Glutamatergic neuron (in vitro differentiated cells): ENCODE measurements around the gene RTN4. TPM values are rescaled to one million over a fixed set of nuclear protein-coding genes. Genes with fewer than 3 reads are reported as not detected.

Source experiments
- DNase-seq: peaks from one replicate; pipeline ENCODE4 v3.0.0; 2022
- H3K27ac Mint-ChIP-seq: one replicate; pipeline ENCODE4 v1.8.0; 2020; ENCODE audit warnings: mild to moderate bottlenecking, mixed read lengths, inconsistent platforms; ENCODE audit not compliant: unreplicated experiment
- H3K27me3 Mint-ChIP-seq: one replicate; pipeline ENCODE4 v1.8.0; 2020; ENCODE audit warnings: mild to moderate bottlenecking, moderate library complexity, mixed read lengths, inconsistent platforms; ENCODE audit not compliant: unreplicated experiment
- H3K36me3 Mint-ChIP-seq: one replicate; pipeline ENCODE4 v1.8.0; 2020; ENCODE audit warnings: mild to moderate bottlenecking, mixed read lengths, inconsistent platforms; ENCODE audit not compliant: unreplicated experiment
- H3K4me1 Mint-ChIP-seq: one replicate; pipeline ENCODE4 v1.8.0; 2020; ENCODE audit warnings: mild to moderate bottlenecking, low read depth, mixed read lengths, inconsistent platforms; ENCODE audit not compliant: unreplicated experiment
- H3K4me3 Mint-ChIP-seq: one replicate; pipeline ENCODE4 v1.8.0; 2020; ENCODE audit warnings: mild to moderate bottlenecking, mixed read lengths, inconsistent platforms; ENCODE audit not compliant: unreplicated experiment
- H3K9me3 Mint-ChIP-seq: one replicate; pipeline ENCODE4 v1.8.0; 2020; ENCODE audit warnings: mild to moderate bottlenecking, moderate library complexity, mixed read lengths, inconsistent platforms; ENCODE audit not compliant: unreplicated experiment
- CTCF ChIP-seq: fragments of 200-600 bp; sonication (generic); IDR thresholded peaks from one replicate; pipeline ENCODE4 v1.5.0; 2021; ENCODE audit not compliant: partially characterized antibody, unreplicated experiment
- total RNA-seq: library from RNA; stranded (reverse); fragmentation: NEBNext Ultra II Directional; extraction: Animal tissue kit (Norgen Biotek cat#: 25700); gene quantifications from one replicate; pipeline ENCODE4 v1.2.1, GENCODE V29; 2021; ENCODE audit not compliant: unreplicated experiment

Gene RTN4
- total RNA-seq, 1 donor from 2014 or later: 772 TPM

GRCh38 chr2:54945391-54946219, 104.6 kb downstream of the RTN4 start:
- no peak for TF ChIP-seq CTCF

DNA sequence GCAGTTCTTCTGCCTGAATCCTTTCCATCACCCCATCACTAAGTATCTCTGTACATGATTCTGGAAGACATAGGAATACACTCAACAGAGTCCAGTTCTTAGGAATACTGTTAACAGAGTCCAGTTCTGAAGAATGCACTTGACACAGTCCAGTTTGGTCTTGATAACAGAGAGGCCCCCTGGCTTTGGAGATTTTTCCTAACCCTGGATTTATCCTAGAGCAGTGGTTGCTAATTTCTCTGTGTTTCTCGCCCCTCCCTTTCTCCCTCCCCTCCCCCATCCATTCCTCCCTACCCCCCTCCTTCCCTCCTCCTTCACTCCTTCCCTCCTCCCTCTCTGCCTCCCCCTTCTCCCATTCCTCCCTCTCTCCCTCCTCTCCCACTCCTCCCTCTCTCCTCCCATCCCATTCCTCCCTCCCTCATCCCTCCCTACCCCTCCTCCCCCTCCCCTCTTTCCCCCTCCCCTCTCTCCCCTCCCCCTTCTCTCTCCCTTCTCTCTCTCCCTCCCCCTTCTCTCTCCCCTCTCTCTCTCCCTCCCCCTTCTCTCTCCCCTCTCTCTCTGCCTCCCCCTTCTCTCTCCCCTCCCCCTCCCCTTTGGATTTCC, 105.4 kb downstream of the RTN4 start:
- Mint-ChIP-seq H3K27ac (no peak overlapping the region), H3K36me3 (no peaks in the 10 kb centered on the region), H3K4me1 (peaks cover 12% of the 10 kb centered on the region), H3K9me3 (peaks cover 4% of the 10 kb centered on the region), H3K4me3 (no peak overlapping the region), H3K27me3 (peaks cover 4% of the 10 kb centered on the region)
- DNase-seq: no peak
- TF ChIP-seq CTCF: no peak

More at GRCh38 chr2:54945391-54946219, 104.6 kb downstream of the RTN4 start:
- peaks cover 4% of the 10 kb centered on the region for H3K27me3 Mint-ChIP-seq
- peaks cover 12% of the 10 kb centered on the region for H3K4me1 Mint-ChIP-seq
- peaks cover 5% of the 10 kb centered on the region for H3K9me3 Mint-ChIP-seq
- H3K36me3 Mint-ChIP-seq: no peaks in the 10 kb centered on the region
- no peak for DNase-seq
- no peak overlapping the region for H3K27ac Mint-ChIP-seq
- H3K4me3 Mint-ChIP-seq: no peak overlapping the region

- Mint-ChIP-seq H3K4me1 (peaks cover 5% of the 10 kb centered on the region), H3K27ac (no peak overlapping the region), H3K9me3 (peaks cover 3% of the 10 kb centered on the region), H3K36me3 (no peaks in the 10 kb centered on the region), H3K27me3 (peaks cover 4% of the 10 kb centered on the region), H3K4me3 (no peak overlapping the region)
- no peak for TF ChIP-seq CTCF
- DNase-seq: no peak
Observed at GRCh38 chr2:54942373-54942772, 107.9 kb downstream of the RTN4 start.

DNA sequence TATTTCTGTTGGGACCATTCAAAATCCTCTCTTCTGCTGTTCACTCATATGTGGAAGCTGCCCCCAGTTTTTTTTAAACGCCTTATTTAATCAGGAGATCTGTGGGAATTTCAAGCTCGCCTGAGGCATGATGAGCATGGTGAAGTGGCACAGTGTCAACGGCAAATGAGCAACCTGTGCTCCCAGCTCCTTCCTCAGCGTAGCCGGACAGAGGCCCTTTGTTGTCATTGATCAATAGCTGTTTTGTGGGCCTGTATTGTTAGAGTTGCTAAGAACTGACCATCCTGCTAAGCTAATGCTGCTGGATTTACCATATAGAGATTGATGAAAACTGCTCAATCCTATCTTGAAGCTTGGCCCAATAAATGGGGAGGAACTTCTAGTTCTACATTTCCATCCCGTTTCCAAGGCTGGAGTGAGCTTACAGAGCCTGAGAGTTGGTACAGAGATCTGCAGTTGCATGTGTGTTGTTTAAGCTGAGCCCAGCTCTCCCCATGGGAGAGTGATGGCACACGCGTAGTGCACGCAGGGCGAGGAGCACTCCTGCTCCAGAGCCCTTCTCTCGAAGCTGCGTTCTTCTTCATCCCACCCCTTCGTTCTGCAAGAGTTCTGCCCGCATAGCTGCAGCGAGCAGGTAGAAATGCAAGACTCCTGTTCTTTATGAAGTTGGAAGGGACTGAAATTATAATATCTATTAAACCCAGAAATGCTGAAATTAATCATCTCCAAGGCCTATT, 108.8 kb downstream of the RTN4 start:
- no peak for DNase-seq
- Mint-ChIP-seq H3K27ac (no peak overlapping the region), H3K9me3 (peaks cover 3% of the 10 kb centered on the region), H3K27me3 (peaks cover 1% of the 10 kb centered on the region), H3K4me1 (peaks cover 2% of the 10 kb centered on the region), H3K36me3 (no peaks in the 10 kb centered on the region), H3K4me3 (no peak overlapping the region)
- TF ChIP-seq CTCF: no peak

- Mint-ChIP-seq H3K4me3 (no peak overlapping the region), H3K4me1 (peaks cover 2% of the 10 kb centered on the region), H3K27me3 (no peaks in the 10 kb centered on the region), H3K9me3 (peaks cover 3% of the 10 kb centered on the region), H3K36me3 (no peaks in the 10 kb centered on the region), H3K27ac (no peak overlapping the region)
- no peak for TF ChIP-seq CTCF
- no peak for DNase-seq
Observed at GRCh38 chr2:54940723-54941122, 109.5 kb downstream of the RTN4 start.
